Ascending aorta (tissue), 2 donors: ENCODE results near the gene WDR64. TPM values are rescaled to one million over a fixed set of nuclear protein-coding genes. Genes with fewer than 3 reads are reported as not detected.

ENCODE experiments used
- DNase-seq, 2 donors: peaks; one replicate each; pipeline ENCODE4 v3.0.0-alpha.2; 2019; ENCODE audit warnings: low spot score in 2 of 2
- H3K27ac ChIP-seq, 2 donors: fragments of 200-600 bp; sonication (generic); one replicate each; pipeline ENCODE4 v1.5.1; 2016 to 2017; ENCODE audit warnings: mild to moderate bottlenecking in 1 of 2
- H3K27me3 ChIP-seq: fragments of 200-600 bp; sonication (generic); one replicate; pipeline ENCODE4 v1.5.1; 2017
- H3K36me3 ChIP-seq, 2 donors: fragments of 200-600 bp; sonication (generic); one replicate each; pipeline ENCODE4 v1.5.1; 2016
- H3K4me1 ChIP-seq, 2 donors: fragments of 200-600 bp; sonication (generic); one replicate each; pipeline ENCODE4 v1.5.1; 2016 to 2017; ENCODE audit warnings: mild to moderate bottlenecking in 1 of 2
- H3K4me3 ChIP-seq, 2 donors: fragments of 200-600 bp; sonication (generic); one replicate each; pipeline ENCODE4 v1.5.1; 2016 to 2017; ENCODE audit warnings: mild to moderate bottlenecking in 1 of 2
- H3K9me3 ChIP-seq, 2 donors: fragments of 200-600 bp; sonication (generic); one replicate each; pipeline ENCODE4 v1.5.1; 2016
- CTCF ChIP-seq, 3 experiments: fragments of 200-600 bp in 2 of 3; fragments of 450-650 bp in 1 of 3; sonication (generic) in 2 of 3; IDR thresholded peaks; one replicate each; pipeline ENCODE4 v1.5.1; 2016 to 2019; ENCODE audit warnings: antibody characterized with exemption in 3 of 3, mild to moderate bottlenecking in 1 of 3, moderate library complexity in 1 of 3
- intact Hi-C: fragments of 100-400 bp; cut with DNase I; formaldehyde crosslinking; loops from one replicate; pipeline ENCODE4 v1.15.1; 2023
- total RNA-seq: library from RNA; depleted of rRNA; stranded (reverse); fragments of >200 nt; gene quantifications from one replicate; pipeline ENCODE4 v1.1.0, GENCODE V29; 2016

Gene WDR64
- total RNA-seq, 1 donor from 2014 or later: not detected

DNA sequence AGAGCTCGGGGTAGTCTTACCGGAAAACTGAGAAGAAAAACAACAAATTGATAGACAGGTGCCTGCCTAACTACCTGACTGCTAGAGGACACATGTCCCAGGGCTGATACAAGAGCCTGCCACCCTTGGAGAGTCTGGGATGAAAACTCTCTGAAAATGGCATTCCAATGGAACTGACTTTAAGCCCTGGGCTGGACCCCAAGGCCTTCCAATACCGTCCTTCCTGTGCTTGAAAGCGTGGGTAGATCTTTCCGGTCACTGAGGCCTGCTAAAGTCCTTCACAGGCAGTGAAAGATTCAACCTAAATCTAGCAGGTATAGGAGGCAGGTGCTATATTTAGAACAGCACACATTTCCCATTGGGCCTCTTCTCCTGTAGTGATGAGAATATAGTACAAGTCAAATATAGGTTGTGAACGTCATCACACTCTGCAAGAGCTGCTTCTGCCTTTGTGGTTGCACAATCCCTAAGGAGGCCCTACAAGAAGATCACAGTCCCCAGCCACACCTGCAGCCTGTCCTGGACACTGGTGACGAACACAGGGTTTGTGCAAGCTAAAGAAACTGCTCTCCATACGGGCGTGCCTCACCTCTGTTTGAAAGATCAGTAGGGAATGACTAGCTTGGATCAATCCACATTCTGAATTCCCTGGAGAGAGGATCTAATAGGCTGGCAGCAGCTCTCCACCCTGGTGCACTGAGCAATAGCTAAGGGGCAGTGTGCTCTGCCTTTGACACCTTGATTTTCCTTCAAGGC is 11.0 kb upstream of the WDR64 start:
- Histone ChIP-seq H3K4me3 (peak overlapping the region; percentile 88 to 91), H3K27me3 (no peaks in the 10 kb centered on the region), H3K27ac (peak overlapping the region; percentile 62 to 80), H3K4me1 (peaks cover 0 to 9% of the 10 kb centered on the region in 2 donors), H3K36me3 (no peaks in the 10 kb centered on the region), H3K9me3 (no peaks in the 10 kb centered on the region)
- intact Hi-C loops: loop anchor here (1.0 to 5.0 kb wide), 3 partner anchors 106 to 206 kb away; partner anchors contain the start of genes EXO1 and FH
- TF ChIP-seq CTCF (IDR thresholded peaks at IDR 0.05): no peak
- DNase-seq: no peak

DNA sequence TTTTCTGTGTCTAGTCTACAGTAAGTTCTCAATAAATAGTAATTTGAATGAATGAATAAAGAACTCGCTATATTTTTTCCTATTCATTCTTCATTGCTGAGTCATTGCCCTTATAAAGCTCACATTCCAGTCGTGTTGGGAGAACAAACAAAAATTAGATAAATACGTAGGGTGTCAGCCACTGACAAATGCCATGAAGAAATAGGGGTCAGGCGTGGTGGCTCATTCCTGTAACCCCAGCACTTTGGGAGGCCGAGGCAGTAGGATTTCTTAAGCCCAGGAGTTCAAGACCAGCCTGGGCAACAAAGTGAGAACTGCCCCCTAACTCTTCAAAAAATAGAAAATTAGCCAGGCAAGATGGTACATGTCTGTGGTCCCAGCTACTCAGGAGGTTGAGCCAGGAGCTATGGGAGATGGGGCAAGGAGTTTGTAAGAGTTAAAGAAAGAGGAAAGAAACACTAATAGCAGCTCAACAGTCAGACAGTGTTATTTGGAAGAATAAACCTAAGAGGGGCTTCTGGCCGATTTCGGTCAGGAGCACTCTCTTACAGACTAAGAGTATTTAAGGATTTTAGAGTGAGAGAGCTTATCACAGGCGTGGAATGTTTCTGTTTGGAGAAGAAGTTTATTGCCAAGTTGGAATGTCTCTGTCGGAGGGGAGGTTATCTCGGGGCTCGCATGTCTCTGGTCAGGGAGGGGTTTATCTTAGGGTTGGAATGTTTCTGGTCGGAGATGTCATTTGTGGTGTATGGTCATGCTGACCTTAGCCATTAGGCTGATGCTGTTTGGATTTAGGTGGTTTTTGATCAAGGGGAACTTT is 10.1 kb upstream of the WDR64 start:
- DNase-seq: no peak
- Histone ChIP-seq H3K36me3 (no peaks in the 10 kb centered on the region), H3K9me3 (no peaks in the 10 kb centered on the region), H3K4me3 (no peak overlapping the region), H3K27ac (peak overlapping the region; percentile 2 to 68), H3K27me3 (no peaks in the 10 kb centered on the region), H3K4me1 (peaks cover 0 to 9% of the 10 kb centered on the region in 2 donors)
- TF ChIP-seq CTCF (IDR thresholded peaks at IDR 0.05): no peak
- intact Hi-C loops: loop anchor here (5.0 kb wide), 2 partner anchors 105 to 205 kb away; partner anchors contain the start of gene EXO1

GRCh38 chr1:241642593-241642944 is 9.5 kb upstream of the WDR64 start:
- DNase-seq: no peak
- no peak overlapping the region for H3K4me3 ChIP-seq
- H3K9me3 ChIP-seq: no peaks in the 10 kb centered on the region
- H3K27ac ChIP-seq: peak overlapping the region in 1 of 2 donors; percentile 68
- peaks cover 0 to 5% of the 10 kb centered on the region in 2 donors for H3K4me1 ChIP-seq
- intact Hi-C loops: loop anchor here (5.0 kb wide), 2 partner anchors 105 to 205 kb away; partner anchors contain the start of gene EXO1
- H3K36me3 ChIP-seq: no peaks in the 10 kb centered on the region
- no peak for TF ChIP-seq CTCF (IDR thresholded peaks at IDR 0.05)
- no peaks in the 10 kb centered on the region for H3K27me3 ChIP-seq

DNA sequence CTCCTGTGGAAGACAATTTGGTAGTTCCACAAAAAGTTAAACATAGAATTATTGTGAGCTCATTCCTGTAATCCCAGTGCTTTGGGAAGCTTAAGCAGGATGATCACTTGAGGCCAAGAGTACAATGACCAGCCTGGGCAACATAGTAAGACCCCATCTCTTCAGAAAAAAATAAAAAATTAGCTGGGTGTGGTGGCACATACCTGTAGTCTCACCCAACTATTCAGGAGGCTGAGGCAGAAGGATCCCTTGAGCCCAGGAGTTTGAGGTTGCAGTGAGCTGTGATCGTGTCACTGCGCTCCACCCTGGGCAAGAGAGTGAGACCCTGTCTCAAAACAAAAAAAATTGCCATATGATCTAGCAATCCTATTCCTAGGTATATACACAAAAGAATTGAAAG is 7.8 kb upstream of the WDR64 start:
- intact Hi-C loops: loop anchor here (5.0 kb wide), 2 partner anchors 103 to 203 kb away; partner anchors contain the start of gene EXO1
- no peak overlapping the region for H3K4me3 ChIP-seq
- no peaks in the 10 kb centered on the region for H3K36me3 ChIP-seq
- H3K27ac ChIP-seq: no peak overlapping the region
- TF ChIP-seq CTCF (IDR thresholded peaks at IDR 0.05): no peak
- H3K27me3 ChIP-seq: no peaks in the 10 kb centered on the region
- no peaks in the 10 kb centered on the region for H3K9me3 ChIP-seq
- H3K4me1 ChIP-seq: no peaks in the 10 kb centered on the region
- DNase-seq: no peak

DNA sequence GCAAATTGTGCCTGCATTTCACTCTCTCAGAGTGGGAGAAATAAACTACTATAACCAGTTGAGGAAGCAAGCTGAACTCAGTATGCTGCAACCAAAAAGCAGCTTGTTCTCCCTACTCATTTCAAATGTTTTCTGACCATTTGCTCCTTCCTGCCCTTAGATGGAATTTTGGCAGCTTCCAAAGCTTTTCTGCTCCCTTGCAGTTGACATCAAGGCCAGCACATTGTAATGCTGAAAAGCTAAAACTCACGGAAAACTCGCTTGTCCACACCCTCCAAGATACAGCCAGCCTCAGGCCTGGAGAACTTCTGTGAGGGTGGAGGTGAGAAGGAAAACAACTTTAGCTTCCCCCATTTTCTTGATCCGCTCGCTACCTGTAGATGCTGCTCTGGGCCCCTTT is 6.9 kb upstream of the WDR64 start:
- Histone ChIP-seq H3K27ac (peak overlapping the region; percentile 14 to 39), H3K36me3 (no peaks in the 10 kb centered on the region), H3K9me3 (no peaks in the 10 kb centered on the region), H3K4me1 (no peaks in the 10 kb centered on the region), H3K27me3 (no peaks in the 10 kb centered on the region), H3K4me3 (no peak overlapping the region)
- intact Hi-C loops: no loop called here
- DNase-seq: no peak
- TF ChIP-seq CTCF (IDR thresholded peaks at IDR 0.05): no peak
